SH-SY5Y (cell line): ENCODE data around the gene TMEM38A.

Experiments
- GATA2 ChIP-seq: IDR thresholded peaks from 2 replicates; pipeline ENCODE4 v1.6.1; 2011; ENCODE audit warnings: mild to moderate bottlenecking, low read depth, low read length
- GATA3 ChIP-seq: IDR thresholded peaks from 2 replicates; pipeline ENCODE4 v1.6.1; 2011; ENCODE audit warnings: low read depth, mild to moderate bottlenecking, low read length, moderate library complexity

- no peak for TF ChIP-seq GATA2
- no peak for TF ChIP-seq GATA3
Measured at GRCh38 chr19:16625163-16625958, 35.6 kb upstream of the TMEM38A start.
